Panc1 (cell line): ENCODE data around the gene EPHB2. TPM values are rescaled to one million over a fixed set of nuclear protein-coding genes. Genes with fewer than 3 reads are reported as not detected.
A peak's percentile ranks its signal among the peaks of the same experiment; 100 is the strongest.

Experiments
- ATAC-seq: fragments of 200-7000 bp; cut with Tn5 transposase; 2 replicates; pipeline ENCODE4 v1.9.1; 2020; ENCODE audit warnings: mild to moderate bottlenecking, moderate library complexity
- BruUV-seq: library from RNA; stranded (reverse); fragments of 400-500 nt; replicated peaks from 2 replicates; lab custom pipeline; 2021; lab: Mats Ljungman, UMichigan
- CTCF ChIA-PET: fragments of 300-600 bp; sonication (Branson Sonifier 250); formaldehyde crosslinking; loops from one replicate; lab custom pipeline; 2022; ENCODE audit warnings: antibody characterized with exemption; lab: Charles Lee
- POLR2A ChIA-PET: fragments of 300-600 bp; sonication (Branson Sonifier 250); formaldehyde crosslinking; loops from one replicate; lab custom pipeline; 2022; ENCODE audit warnings: antibody characterized with exemption; lab: Charles Lee
- DNase-seq: peaks from one replicate; pipeline ENCODE4 v3.0.0-alpha.2; 2010; ENCODE audit warnings: low read depth, low spot score
- H3K27ac ChIP-seq: 2 replicates; pipeline ENCODE4 v1.5.1; 2011; ENCODE audit warnings: mild to moderate bottlenecking, low read length, inconsistent platforms
- H3K27me3 ChIP-seq: fragments of 200-500 bp; sonication (Bioruptor generic); 2 replicates; pipeline ENCODE4 v1.6.0; 2014; ENCODE audit warnings: low read length, inconsistent platforms; ENCODE audit not compliant: control insufficient read depth, insufficient read depth
- H3K36me3 ChIP-seq: fragments of 200-500 bp; sonication (Bioruptor generic); 2 replicates; pipeline ENCODE4 v1.5.1; 2014; ENCODE audit warnings: inconsistent platforms, mild to moderate bottlenecking, low read length, moderate library complexity; ENCODE audit not compliant: control insufficient read depth, insufficient read depth
- H3K4me1 ChIP-seq: 2 replicates; pipeline ENCODE4 v1.5.1; 2011; ENCODE audit warnings: inconsistent platforms, mild to moderate bottlenecking, low read length, moderate library complexity; ENCODE audit not compliant: control insufficient read depth, insufficient read depth
- H3K4me3 ChIP-seq, 2 experiments: 2 replicates each; pipeline ENCODE4 v1.5.1; 2011 to 2012; ENCODE audit warnings: low read depth in 2 of 2, low read length in 2 of 2, mild to moderate bottlenecking in 2 of 2, inconsistent platforms in 1 of 2, moderate library complexity in 1 of 2
- H3K9me3 ChIP-seq: fragments of 200-500 bp; sonication (Bioruptor generic); 2 replicates; pipeline ENCODE4 v1.5.1; 2014; ENCODE audit warnings: low read depth, mild to moderate bottlenecking, inconsistent platforms, low read length, moderate library complexity; ENCODE audit not compliant: control insufficient read depth, insufficient read depth
- CTCF ChIP-seq: fragments of 450-650 bp; IDR thresholded peaks from 2 replicates; pipeline ENCODE4 v1.5.1; 2017; ENCODE audit warnings: mild to moderate bottlenecking
- POLR2AphosphoS5 ChIP-seq: IDR thresholded peaks from 2 replicates; pipeline ENCODE4 v1.6.1; 2012; ENCODE audit warnings: mild to moderate bottlenecking, low read depth, low read length, moderate library complexity
- REST ChIP-seq, 2 experiments: IDR thresholded peaks; 2 replicates each; pipeline ENCODE4 v1.6.1; 2011 to 2012; ENCODE audit warnings: low read depth in 2 of 2, control low read depth in 1 of 2, low read length in 1 of 2, mild to moderate bottlenecking in 1 of 2, moderate library complexity in 1 of 2; ENCODE audit not compliant: insufficient read depth in 1 of 2
- SIN3A ChIP-seq: IDR thresholded peaks from 2 replicates; pipeline ENCODE4 v1.6.1; 2012; ENCODE audit warnings: low read depth, mild to moderate bottlenecking, low read length, moderate library complexity, borderline replicate concordance; ENCODE audit not compliant: insufficient read depth
- TCF7L2 ChIP-seq: IDR thresholded peaks from 2 replicates; pipeline ENCODE4 v1.6.1; 2011; ENCODE audit warnings: mild to moderate bottlenecking, low read depth, low read length, inconsistent platforms
- in situ Hi-C: cut with HindIII; loops from 2 replicates; pipeline ENCODE4 v1.10.0; 2016; ENCODE audit warnings: low sequenced_read_pairs, low pct_unique_long_range_greater_than_20kb
- intact Hi-C: fragments of 100-400 bp; cut with micrococcal nuclease; formaldehyde crosslinking; loops from one replicate; pipeline ENCODE4 v1.10.0; 2022; ENCODE audit not compliant: unreplicated experiment
- total RNA-seq: library from RNA; stranded (reverse); gene quantifications from one replicate; pipeline ENCODE4 v1.2.1, GENCODE V29; 2021; ENCODE audit not compliant: unreplicated experiment

The EPHB2 gene
- total RNA-seq, 1 experiment from 2014 or later = 29.0 TPM

- no peaks in the 10 kb centered on the region for H3K27me3 ChIP-seq
- H3K9me3 ChIP-seq = no peaks in the 10 kb centered on the region
- BruUV-seq = no TSS peak
- no peaks in the 10 kb centered on the region; the same call in 1 of the 2 replicates for H3K4me1 ChIP-seq
- in situ Hi-C loops (no loop called here), intact Hi-C loops (no loop called here)
- H3K36me3 ChIP-seq = no peaks in the 10 kb centered on the region
- no peak for DNase-seq
- no peak overlapping the region for H3K4me3 ChIP-seq
- ChIA-PET POLR2A (no interaction called here), CTCF (no interaction called here)
- ATAC-seq = 0 out of 2 replicates have a peak, but pooled peaks have one; percentile 32
- no peak overlapping the region for H3K27ac ChIP-seq
- no peak for TF ChIP-seq TCF7L2
- no peak for TF ChIP-seq REST (IDR thresholded peaks at IDR 0.05; ENCODE audit: insufficient read depth in 1 of 2, low read depth in 2 of 2, low read length in 1 of 2)
- no peak for TF ChIP-seq SIN3A
- no peak for TF ChIP-seq POLR2AphosphoS5
- TF ChIP-seq CTCF = no peak
These were observed 115.0 kb downstream of the EPHB2 start for GRCh38 chr1:22825486-22826189.

- Histone ChIP-seq H3K4me1 (peaks cover 7% of the 10 kb centered on the region), H3K4me3 (no peak overlapping the region), H3K27me3 (no peaks in the 10 kb centered on the region), H3K9me3 (no peaks in the 10 kb centered on the region), H3K36me3 (no peaks in the 10 kb centered on the region), H3K27ac (no peak overlapping the region)
- ATAC-seq (no peak), DNase-seq (no peak)
- intact Hi-C loops = no loop called here
- CTCF ChIA-PET = interaction anchor here (0.6 kb wide), 1 partner anchor 35 kb away, joined by 4 read pairs; no protein-coding TSS in a partner anchor
- no TSS peak for BruUV-seq
- in situ Hi-C loops = no loop called here
- no peak for TF ChIP-seq POLR2AphosphoS5
- TF ChIP-seq TCF7L2 = no peak
- TF ChIP-seq SIN3A = no peak
- no peak for TF ChIP-seq REST (IDR thresholded peaks at IDR 0.05; ENCODE audit: insufficient read depth in 1 of 2, low read depth in 2 of 2, low read length in 1 of 2)
- TF ChIP-seq CTCF = no peak
- POLR2A ChIA-PET = no interaction called here
These were observed 116.3 kb downstream of the EPHB2 start for GRCh38 chr1:22826604-22827580.
